Neural progenitor cell (in vitro differentiated cells): ENCODE measurements around the gene NRP1.

Experiments used
- EZH2 ChIP-seq: fragments of 200-600 bp; sonication (generic); IDR thresholded peaks from 2 replicates; pipeline ENCODE4 v1.6.1; 2017; ENCODE audit warnings: antibody characterized with exemption, mild to moderate bottlenecking, moderate library complexity
- TF ChIP-seq, protein P1 (sequence below): fragments of 200-600 bp; sonication (generic); IDR thresholded peaks from 2 replicates; pipeline ENCODE4 v1.5.1; 2017; ENCODE audit warnings: antibody characterized with exemption, mild to moderate bottlenecking

DNA sequence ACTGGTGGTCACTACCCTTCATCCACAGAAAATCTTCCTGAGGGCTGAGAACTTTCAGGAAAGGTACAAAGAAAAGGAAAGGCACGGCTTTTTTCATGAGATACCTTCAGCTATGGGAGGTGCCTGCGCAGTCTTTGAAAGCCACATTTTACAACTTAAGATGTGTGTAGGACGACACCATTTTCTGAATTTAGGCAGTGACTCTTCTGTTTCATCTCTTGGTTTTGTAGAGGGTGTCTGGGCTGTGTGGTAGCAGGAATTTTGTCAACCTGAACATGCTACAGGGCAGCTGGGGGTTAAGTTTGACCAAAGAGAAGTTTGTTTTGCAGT lies 138.1 kb downstream of the NRP1 start:
- TF ChIP-seq, protein P1, sequence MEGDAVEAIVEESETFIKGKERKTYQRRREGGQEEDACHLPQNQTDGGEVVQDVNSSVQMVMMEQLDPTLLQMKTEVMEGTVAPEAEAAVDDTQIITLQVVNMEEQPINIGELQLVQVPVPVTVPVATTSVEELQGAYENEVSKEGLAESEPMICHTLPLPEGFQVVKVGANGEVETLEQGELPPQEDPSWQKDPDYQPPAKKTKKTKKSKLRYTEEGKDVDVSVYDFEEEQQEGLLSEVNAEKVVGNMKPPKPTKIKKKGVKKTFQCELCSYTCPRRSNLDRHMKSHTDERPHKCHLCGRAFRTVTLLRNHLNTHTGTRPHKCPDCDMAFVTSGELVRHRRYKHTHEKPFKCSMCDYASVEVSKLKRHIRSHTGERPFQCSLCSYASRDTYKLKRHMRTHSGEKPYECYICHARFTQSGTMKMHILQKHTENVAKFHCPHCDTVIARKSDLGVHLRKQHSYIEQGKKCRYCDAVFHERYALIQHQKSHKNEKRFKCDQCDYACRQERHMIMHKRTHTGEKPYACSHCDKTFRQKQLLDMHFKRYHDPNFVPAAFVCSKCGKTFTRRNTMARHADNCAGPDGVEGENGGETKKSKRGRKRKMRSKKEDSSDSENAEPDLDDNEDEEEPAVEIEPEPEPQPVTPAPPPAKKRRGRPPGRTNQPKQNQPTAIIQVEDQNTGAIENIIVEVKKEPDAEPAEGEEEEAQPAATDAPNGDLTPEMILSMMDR, result no peak
- TF ChIP-seq EZH2, result no peak
